IMR-90 (cell line): ENCODE data around the gene NDST3. TPM values are rescaled to one million over a fixed set of nuclear protein-coding genes. Genes with fewer than 3 reads are reported as not detected.

ENCODE experiments used
- ATAC-seq: fragments of 200-7000 bp; cut with Tn5 transposase; 2 replicates; pipeline ENCODE4 v1.9.1; 2020; ENCODE audit warnings: low read depth, mild to moderate bottlenecking, moderate library complexity
- BruUV-seq: library from RNA; stranded (reverse); fragments of 400-500 nt; replicated peaks from 2 replicates; lab custom pipeline; 2021; lab: Mats Ljungman, UMichigan
- CTCF ChIA-PET: fragments of 300-600 bp; formaldehyde crosslinking; extraction: SDS; loops from one replicate; lab custom pipeline; 2021; ENCODE audit warnings: antibody characterized with exemption; lab: Yijun Ruan, JAX
- POLR2A ChIA-PET: fragments of 300-600 bp; sonication (Branson Sonifier 250); formaldehyde crosslinking; loops from one replicate; lab custom pipeline; 2022; ENCODE audit warnings: antibody characterized with exemption; ENCODE audit not compliant: unreplicated experiment; lab: Charles Lee
- DNase-seq: peaks from one replicate; pipeline ENCODE4 v3.0.0; 2013
- H2AFZ ChIP-seq: replicated peaks from 2 replicates; pipeline ENCODE3; 2013; ENCODE audit warnings: low read length, mild to moderate bottlenecking; ENCODE audit not compliant: poor library complexity
- H2AK5ac ChIP-seq: 2 replicates; pipeline ENCODE4 v1.6.1; 2013; ENCODE audit warnings: low read depth, low read length, inconsistent platforms
- H2AK9ac ChIP-seq: replicated peaks from 2 replicates; pipeline ENCODE3; 2013; ENCODE audit warnings: mild to moderate bottlenecking, low read depth, low read length, moderate library complexity; ENCODE audit not compliant: poor library complexity
- H2BK120ac ChIP-seq: 2 replicates; pipeline ENCODE4 v1.6.1; 2013; ENCODE audit warnings: low read depth, low read length, inconsistent platforms
- H2BK15ac ChIP-seq: 3 replicates; pipeline ENCODE4 v1.6.1; 2013; ENCODE audit warnings: low read depth, low read length, inconsistent platforms
- H2BK20ac ChIP-seq: 2 replicates; pipeline ENCODE4 v1.6.1; 2013; ENCODE audit warnings: low read depth, mild to moderate bottlenecking, inconsistent platforms, low read length, moderate library complexity
- H2BK5ac ChIP-seq: 2 replicates; pipeline ENCODE4 v1.6.1; 2013; ENCODE audit warnings: mild to moderate bottlenecking, low read depth, low read length, inconsistent platforms; ENCODE audit not compliant: poor library complexity, severe bottlenecking
- H3K14ac ChIP-seq: replicated peaks from 2 replicates; pipeline ENCODE4 v1.6.1; 2013; ENCODE audit warnings: low read depth, low read length, inconsistent platforms
- H3K18ac ChIP-seq: 2 replicates; pipeline ENCODE4 v1.6.1; 2013; ENCODE audit warnings: low read depth, low read length, control low read depth
- H3K23ac ChIP-seq: 2 replicates; pipeline ENCODE4 v1.6.1; 2013; ENCODE audit warnings: low read depth, low read length, inconsistent platforms
- H3K27ac ChIP-seq: 2 replicates; pipeline ENCODE4 v1.5.1; 2013; ENCODE audit warnings: mild to moderate bottlenecking, control low read depth, low read length; ENCODE audit not compliant: insufficient read depth
- H3K27me3 ChIP-seq: 2 replicates; pipeline ENCODE4 v1.6.1; 2013; ENCODE audit warnings: low read length; ENCODE audit not compliant: control insufficient read depth, insufficient read depth
- H3K36me3 ChIP-seq: 2 replicates; pipeline ENCODE4 v1.6.1; 2013; ENCODE audit warnings: low read length, mixed read lengths; ENCODE audit not compliant: control insufficient read depth, insufficient read depth
- H3K4ac ChIP-seq: 2 replicates; pipeline ENCODE4 v1.6.1; 2013; ENCODE audit warnings: low read depth, low read length, inconsistent platforms
- H3K4me1 ChIP-seq: 2 replicates; pipeline ENCODE4 v1.6.1; 2013; ENCODE audit warnings: low read length, mixed read lengths; ENCODE audit not compliant: control insufficient read depth, insufficient read depth
- H3K4me2 ChIP-seq: 2 replicates; pipeline ENCODE4 v1.6.1; 2013; ENCODE audit warnings: low read depth, mild to moderate bottlenecking, control low read depth, low read length, moderate library complexity
- H3K4me3 ChIP-seq: 2 replicates; pipeline ENCODE4 v1.5.1; 2013; ENCODE audit warnings: low read depth, mild to moderate bottlenecking, control low read depth, low read length, moderate library complexity; ENCODE audit not compliant: insufficient read depth
- H3K56ac ChIP-seq: 2 replicates; pipeline ENCODE4 v1.6.1; 2013; ENCODE audit warnings: low read length, inconsistent platforms; ENCODE audit not compliant: insufficient read depth; ENCODE audit errors: extremely low read depth
- H3K79me1 ChIP-seq, 2 experiments: 2 replicates each; pipeline ENCODE4 v1.6.1; 2013; ENCODE audit warnings: low read length in 2 of 2, inconsistent platforms in 1 of 2, low read depth in 1 of 2
- H3K9ac ChIP-seq: 2 replicates; pipeline ENCODE4 v1.6.1; 2013; ENCODE audit warnings: low read depth, low read length, control low read depth
- H3K9me1 ChIP-seq: 2 replicates; pipeline ENCODE4 v1.6.1; 2013; ENCODE audit warnings: low read length, inconsistent platforms; ENCODE audit not compliant: insufficient read depth
- H3K9me3 ChIP-seq: 2 replicates; pipeline ENCODE4 v1.6.1; 2013; ENCODE audit warnings: low read length; ENCODE audit not compliant: control insufficient read depth, insufficient read depth
- H4K20me1 ChIP-seq: 2 replicates; pipeline ENCODE4 v1.6.1; 2013; ENCODE audit warnings: low read length, inconsistent platforms; ENCODE audit not compliant: insufficient read depth
- H4K5ac ChIP-seq: 2 replicates; pipeline ENCODE4 v1.6.1; 2013; ENCODE audit warnings: mild to moderate bottlenecking, low read depth, low read length, control low read depth
- H4K8ac ChIP-seq, 2 experiments: 2 replicates each; pipeline ENCODE4 v1.6.1; 2013; ENCODE audit warnings: low read depth in 2 of 2, low read length in 2 of 2, control low read depth in 1 of 2, inconsistent platforms in 1 of 2
- H4K91ac ChIP-seq: 2 replicates; pipeline ENCODE4 v1.6.1; 2013; ENCODE audit warnings: low read depth, low read length, inconsistent platforms; ENCODE audit not compliant: insufficient read depth
- FOS ChIP-seq: fragments of 150-350 bp; IDR thresholded peaks from 2 replicates; pipeline ENCODE4 v1.6.1; 2016; ENCODE audit warnings: low read depth, low read length
- RFX5 ChIP-seq: IDR thresholded peaks from 2 replicates; pipeline ENCODE4 v1.8.0; 2012; ENCODE audit warnings: low read depth, mild to moderate bottlenecking, low read length, moderate library complexity
- WGBS, 2 experiments: methylation state at CpG; one replicate each; pipeline versions ENCODE4 v1.1.5 to v1.1.7; 2013; ENCODE audit warnings: missing lambda C conversion rate in 2 of 2; ENCODE audit not compliant: insufficient read length in 1 of 2; ENCODE audit errors: extremely low coverage in 2 of 2; 5-methylcytosine and 5-hydroxymethylcytosine counted together
- dilution Hi-C: fragments of 300-500 bp; cut with HindIII; formaldehyde crosslinking; loops from one replicate; pipeline ENCODE4 v1.14.3; 2018; ENCODE audit warnings: low sequenced_read_pairs; ENCODE audit not compliant: unreplicated experiment
- in situ Hi-C: fragments of 300-500 bp; cut with MboI; formaldehyde crosslinking; loops from 3 replicates; pipeline ENCODE4 v1.14.3; 2019; ENCODE audit warnings: low sequenced_read_pairs, inconsistent platforms, mixed read lengths
- intact Hi-C: fragments of 100-400 bp; cut with micrococcal nuclease; formaldehyde crosslinking; loops from 2 replicates; pipeline ENCODE4 v1.10.0; 2022
- polyA plus RNA-seq, 3 experiments: library from polyadenylated mRNA; depleted of rRNA; stranded (reverse); fragments of >200 nt; gene quantifications; 2 replicates each; pipeline ENCODE4 v1.2.3, GENCODE V29; 2012; ENCODE audit warnings: low replicate concordance in 1 of 3
- total RNA-seq: library from RNA; depleted of rRNA; stranded (reverse); fragments of >200 nt; gene quantifications from 2 replicates; pipeline ENCODE4 v1.2.3, GENCODE V29; 2012

Gene NDST3
- total and polyA plus RNA-seq, 2 of the 4 experiments (the other 2 are of a cell fraction): 0.10 to 0.18 TPM

- H3K4me1 ChIP-seq: no peaks in the 10 kb centered on the region
- no peak overlapping the region for H3K23ac ChIP-seq
- no peak overlapping the region for H3K9ac ChIP-seq
- intact Hi-C loops: no loop called here
- no peak overlapping the region for H2AK5ac ChIP-seq
- no peak overlapping the region for H4K8ac ChIP-seq
- no peak overlapping the region for H2BK5ac ChIP-seq
- no peak for TF ChIP-seq FOS
- no peak for TF ChIP-seq RFX5
- no peak overlapping the region for H4K5ac ChIP-seq
- H3K9me1 ChIP-seq: no peaks in the 10 kb centered on the region
- H3K27ac ChIP-seq: no peak overlapping the region
- dilution Hi-C loops: no loop called here
- H4K20me1 ChIP-seq: no peaks in the 10 kb centered on the region
- no peak overlapping the region for H3K4ac ChIP-seq
- H3K27me3 ChIP-seq: no peaks in the 10 kb centered on the region
- H3K56ac ChIP-seq: no peak overlapping the region
- no peaks in the 10 kb centered on the region for H3K36me3 ChIP-seq
- CTCF ChIA-PET: no interaction called here
- POLR2A ChIA-PET: no interaction called here
- no peak overlapping the region for H3K4me2 ChIP-seq
- ATAC-seq (no peak), DNase-seq (no peak)
- no peak overlapping the region for H3K4me3 ChIP-seq
- H3K18ac ChIP-seq: no peak overlapping the region
- H3K9me3 ChIP-seq: no peaks in the 10 kb centered on the region
- no TSS peak for BruUV-seq
- no peak overlapping the region for H2AFZ ChIP-seq
- H4K91ac ChIP-seq: no peak overlapping the region
- no peak overlapping the region for H2BK20ac ChIP-seq
- H2BK120ac ChIP-seq: no peak overlapping the region
- no peak overlapping the region for H2AK9ac ChIP-seq
- WGBS, 2 experiments: 77% methylated on average over 3 of the region's 6 CpGs; no CpG with 5 or more reads in 1 of the 2 experiments
- no peak overlapping the region for H3K14ac ChIP-seq
- H3K79me1 ChIP-seq: no peaks in the 10 kb centered on the region
- in situ Hi-C loops: no loop called here
- H2BK15ac ChIP-seq: no peak overlapping the region
These were observed 159.1 kb downstream of the NDST3 start for GRCh38 chr4:118193421-118193820.
